Testis (tissue), 3 donors: ENCODE data around the gene PCCA. TPM values are rescaled to one million over a fixed set of nuclear protein-coding genes. Genes with fewer than 3 reads are reported as not detected.

Source experiments
- DNase-seq: peaks from one replicate; pipeline ENCODE4 v3.0.0-alpha.2; 2019
- H3K27ac ChIP-seq, 2 donors: fragments of 200-600 bp; sonication (generic); one replicate each; pipeline ENCODE4 v1.5.1; 2019
- H3K27me3 ChIP-seq: fragments of 200-600 bp; sonication (generic); one replicate; pipeline ENCODE4 v1.5.1; 2019
- H3K36me3 ChIP-seq: fragments of 200-600 bp; sonication (generic); one replicate; pipeline ENCODE4 v1.5.1; 2017; ENCODE audit warnings: low read depth; ENCODE audit errors: missing control alignments
- H3K4me1 ChIP-seq: fragments of 200-600 bp; sonication (generic); one replicate; pipeline ENCODE4 v1.5.1; 2019
- H3K4me3 ChIP-seq, 2 donors: fragments of 200-600 bp; sonication (generic); one replicate each; pipeline ENCODE4 v1.5.1; 2017 to 2019
- H3K9me3 ChIP-seq: fragments of 200-600 bp; sonication (generic); one replicate; pipeline ENCODE4 v1.5.1; 2017
- CTCF ChIP-seq, 3 experiments: fragments of 450-650 bp in 2 of 3; fragments of 200-600 bp in 1 of 3; sonication (generic) in 1 of 3; IDR thresholded peaks; one replicate each; pipeline ENCODE4 v1.5.1; 2016 to 2019; ENCODE audit warnings: antibody characterized with exemption in 3 of 3, mild to moderate bottlenecking in 2 of 3, moderate library complexity in 1 of 3
- POLR2A ChIP-seq: fragments of 450-650 bp; IDR thresholded peaks from one replicate; pipeline ENCODE4 v1.6.1; 2017; ENCODE audit warnings: antibody characterized with exemption, mild to moderate bottlenecking, moderate library complexity
- WGBS, 2 donors: methylation state at CpG; one replicate each; pipeline ENCODE4 v1.1.5; 2018; 5-methylcytosine and 5-hydroxymethylcytosine counted together
- intact Hi-C: fragments of 100-400 bp; cut with DNase I; formaldehyde crosslinking; loops from one replicate; pipeline ENCODE4 v1.15.1; 2023; ENCODE audit warnings: low total_unique reads
- polyA plus RNA-seq: library from polyadenylated mRNA; stranded (reverse); fragments of 350-450 nt; fragmentation: Illumina TruSeq; extraction: RNeasy Lipid Tissue Mini Kit (QIAGEN cat#74804); gene quantifications from one replicate; pipeline ENCODE4 v1.2.3, GENCODE V29; 2014; ENCODE audit warnings: low read depth, low replicate concordance; ENCODE audit not compliant: insufficient read depth
- total RNA-seq, 2 donors: library from RNA; depleted of rRNA; stranded (reverse); fragments of >200 nt; gene quantifications; one replicate each; pipeline ENCODE4 v1.2.3, GENCODE V29; 2016

Gene PCCA
- total and polyA plus RNA-seq, 3 donors from 2014 or later, result 17.9 to 56.2 (median 39.2) TPM

GRCh38 chr13:100442095-100442832 lies 353.4 kb downstream of the PCCA start:
- Histone ChIP-seq H3K36me3 (no peaks in the 10 kb centered on the region), H3K27me3 (no peaks in the 10 kb centered on the region), H3K4me3 (no peak overlapping the region), H3K27ac (no peak overlapping the region), H3K9me3 (no peaks in the 10 kb centered on the region), H3K4me1 (peaks cover 12% of the 10 kb centered on the region)
- WGBS, 2 donors, result 86 to 92% methylated on average over 9 of the region's 9 CpGs
- TF ChIP-seq POLR2A (no peak), CTCF (IDR thresholded peaks at IDR 0.05) (no peak)
- peak; percentile 35 for DNase-seq
- intact Hi-C loops, result no loop called here

- Histone ChIP-seq H3K9me3 (no peaks in the 10 kb centered on the region), H3K27ac (no peak overlapping the region), H3K27me3 (no peaks in the 10 kb centered on the region), H3K36me3 (no peaks in the 10 kb centered on the region), H3K4me1 (peaks cover 12% of the 10 kb centered on the region), H3K4me3 (no peak overlapping the region)
- intact Hi-C loops, result no loop called here
- 95 to 97% methylated on average over 7 of the region's 7 CpGs for WGBS, 2 donors
- no peak for TF ChIP-seq POLR2A
- DNase-seq, result no peak
Measured at GRCh38 chr13:100443278-100443997, 354.5 kb downstream of the PCCA start.

GRCh38 chr13:100443998-100444328 lies 355.1 kb downstream of the PCCA start:
- intact Hi-C loops, result no loop called here
- no peaks in the 10 kb centered on the region for H3K27me3 ChIP-seq
- no peak overlapping the region for H3K4me3 ChIP-seq
- WGBS, 2 donors, result 89 to 97% methylated on average over 4 of the region's 4 CpGs
- H3K27ac ChIP-seq, result no peak overlapping the region
- TF ChIP-seq POLR2A (no peak), CTCF (IDR thresholded peaks at IDR 0.05) (no peak)
- H3K9me3 ChIP-seq, result no peaks in the 10 kb centered on the region
- DNase-seq, result no peak
- H3K4me1 ChIP-seq, result peaks cover 12% of the 10 kb centered on the region
- no peaks in the 10 kb centered on the region for H3K36me3 ChIP-seq

- no peak overlapping the region for H3K4me3 ChIP-seq
- no peaks in the 10 kb centered on the region for H3K4me1 ChIP-seq
- no peaks in the 10 kb centered on the region for H3K36me3 ChIP-seq
- 93 to 97% methylated on average over 5 of the region's 5 CpGs for WGBS, 2 donors
- no peaks in the 10 kb centered on the region for H3K9me3 ChIP-seq
- no peak for DNase-seq
- intact Hi-C loops, result no loop called here
- no peaks in the 10 kb centered on the region for H3K27me3 ChIP-seq
- TF ChIP-seq CTCF (IDR thresholded peaks at IDR 0.05) (no peak), POLR2A (no peak)
- H3K27ac ChIP-seq, result no peak overlapping the region
Measured at GRCh38 chr13:100447831-100448230, 358.9 kb downstream of the PCCA start.

GRCh38 chr13:100451923-100452322 lies 363.0 kb downstream of the PCCA start:
- TF ChIP-seq POLR2A, result no peak
- Histone ChIP-seq H3K36me3 (no peaks in the 10 kb centered on the region), H3K9me3 (no peaks in the 10 kb centered on the region), H3K4me3 (no peak overlapping the region), H3K27me3 (no peaks in the 10 kb centered on the region), H3K27ac (no peak overlapping the region), H3K4me1 (no peaks in the 10 kb centered on the region)
- intact Hi-C loops, result no loop called here
- WGBS, 2 donors, result 90 to 94% methylated on average over 2 of the region's 2 CpGs
- DNase-seq, result no peak
